ENCODE measurements around the gene MIER3. TPM values are rescaled to one million over a fixed set of nuclear protein-coding genes. Genes with fewer than 3 reads are reported as not detected.

MIER3 gene
- total RNA-seq, 2 experiments from 2014 or later, result 16.5 to 17.2 TPM

DNA sequence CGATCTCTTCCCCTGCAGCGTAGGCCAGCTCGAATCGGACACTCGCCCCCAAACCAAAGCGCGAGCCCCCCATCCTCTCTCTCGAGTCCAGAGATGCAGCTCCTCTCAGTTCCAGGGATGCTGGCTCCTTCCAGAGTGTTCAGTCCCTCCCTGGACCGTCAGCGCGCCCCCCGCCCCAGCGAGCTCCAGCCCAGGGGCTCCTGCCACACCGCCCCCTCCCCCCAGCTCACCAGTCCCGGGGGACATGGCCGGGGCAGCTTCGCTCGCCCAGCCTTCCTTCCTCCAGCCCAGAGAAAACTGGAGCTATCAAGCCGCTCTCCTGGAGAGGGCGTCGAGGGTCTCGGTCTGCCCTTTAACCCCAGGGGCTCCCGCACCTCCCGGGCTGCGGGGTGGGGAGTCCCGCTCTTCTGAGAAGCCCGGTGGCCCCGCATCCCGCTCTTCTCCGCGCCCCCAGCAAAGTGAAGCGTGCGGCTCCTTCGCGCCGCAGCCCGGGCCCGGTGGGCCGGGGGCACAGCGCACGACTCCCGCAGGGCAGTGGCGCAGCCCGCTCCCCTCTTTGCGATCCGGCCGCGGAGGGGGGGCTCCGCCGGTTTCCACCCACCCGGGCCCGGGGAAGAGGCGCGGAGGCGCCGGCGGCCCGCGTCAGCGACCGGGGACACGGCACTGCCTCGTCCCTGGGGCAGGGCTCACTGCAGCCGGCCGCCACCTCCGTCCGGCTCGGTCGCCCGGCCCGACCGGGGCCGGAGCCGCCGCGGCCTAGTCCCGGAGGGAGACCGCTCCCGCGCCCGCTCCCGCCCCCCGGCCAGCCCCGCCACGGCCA lies 587 bp downstream of the MIER3 start:
- peak; percentile 26 for DNase-seq
- peaks cover 11% of the 10 kb centered on the region for H3K27me3 Mint-ChIP-seq
- peaks cover 15% of the 10 kb centered on the region for H3K4me1 Mint-ChIP-seq (ENCODE audit: low read depth)
- intact Hi-C loops (cut with micrococcal nuclease), result loop anchor here (5.0 kb wide), 1 partner anchor 134 kb away; the partner anchor contains the start of gene MAP3K1
- H3K27ac Mint-ChIP-seq, result peak overlapping the region; percentile 69
- peak overlapping the region; percentile 96 for H3K4me3 Mint-ChIP-seq
- ChIA-PET CTCF (interaction anchor here (0.6 to 1.7 kb wide), 6 partner anchors 12 to 269 kb away, joined by 3 to 10 read pairs (median 4); no protein-coding TSS in a partner anchor), POLR2A (interaction anchor here (0.7 to 1.6 kb wide), 2 partner anchors 41 to 222 kb away, joined by 3 to 13 read pairs; no protein-coding TSS in a partner anchor)
- H3K36me3 Mint-ChIP-seq, result peaks cover 8% of the 10 kb centered on the region
- H3K9me3 Mint-ChIP-seq, result no peaks in the 10 kb centered on the region

DNA sequence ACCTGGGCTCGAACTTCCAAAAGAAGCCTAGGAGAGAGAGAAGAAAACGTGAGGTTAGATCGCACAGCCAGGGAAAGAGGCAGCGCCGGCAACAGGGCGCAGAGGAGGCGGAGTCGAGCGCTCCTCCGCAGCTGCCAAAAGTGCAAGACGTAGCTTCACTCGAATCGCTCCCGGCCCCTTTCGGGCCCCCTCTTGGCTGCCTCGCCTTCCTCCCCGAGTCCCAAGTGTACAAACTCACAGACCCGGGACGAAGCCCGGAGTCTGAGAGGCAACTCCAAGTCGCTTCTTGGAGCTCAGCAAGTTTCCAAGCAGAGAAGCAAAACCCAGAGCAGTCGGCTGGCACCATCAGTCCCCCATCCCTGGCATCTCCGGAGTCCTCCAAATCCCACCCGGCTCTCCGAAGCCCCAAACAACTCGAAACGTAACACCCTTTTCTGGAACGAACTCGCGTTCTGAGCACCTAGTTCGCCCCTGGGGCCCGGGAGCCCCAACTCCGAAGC lies 1.2 kb downstream of the MIER3 start:
- peak; percentile 67 for DNase-seq
- Mint-ChIP-seq H3K4me1 (ENCODE audit: low read depth) (peaks cover 15% of the 10 kb centered on the region), H3K9me3 (no peaks in the 10 kb centered on the region), H3K4me3 (peak overlapping the region; percentile 96), H3K27me3 (peaks cover 11% of the 10 kb centered on the region), H3K27ac (peak overlapping the region; percentile 69), H3K36me3 (peaks cover 8% of the 10 kb centered on the region)
- intact Hi-C loops (cut with micrococcal nuclease), result loop anchor here (5.0 kb wide), 1 partner anchor 133 kb away; the partner anchor contains the start of gene MAP3K1
- POLR2A ChIA-PET, result interaction anchor here (0.7 to 1.6 kb wide), 2 partner anchors 40 to 222 kb away, joined by 3 to 13 read pairs; no protein-coding TSS in a partner anchor
- CTCF ChIA-PET, result interaction anchor here (0.6 to 1.7 kb wide), 6 partner anchors 50 to 609 kb away, joined by 3 to 10 read pairs (median 4); no protein-coding TSS in a partner anchor

DNA sequence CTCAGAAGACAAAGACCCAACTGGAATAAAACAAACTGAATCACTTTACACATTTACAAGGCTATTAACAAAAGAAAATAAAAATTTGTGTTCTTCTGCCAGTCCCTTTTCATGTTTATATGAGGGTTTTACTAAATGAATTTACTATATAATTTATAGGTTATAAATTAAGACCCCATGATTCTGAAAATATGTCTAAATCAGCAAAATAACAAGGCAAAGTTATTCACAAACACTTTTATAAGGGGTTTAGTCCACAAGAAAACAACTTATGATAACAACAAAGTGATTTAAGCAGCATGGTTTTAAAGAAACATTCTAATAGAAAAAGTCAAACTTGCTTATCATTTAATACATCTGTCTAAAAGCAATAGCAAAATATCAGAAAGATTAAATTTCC lies 4.9 kb downstream of the MIER3 start:
- intact Hi-C loops (cut with micrococcal nuclease), result no loop called here
- Mint-ChIP-seq H3K27me3 (no peaks in the 10 kb centered on the region), H3K36me3 (peaks cover 24% of the 10 kb centered on the region), H3K4me3 (no peak overlapping the region), H3K27ac (no peak overlapping the region), H3K9me3 (no peaks in the 10 kb centered on the region), H3K4me1 (ENCODE audit: low read depth) (peaks cover 11% of the 10 kb centered on the region)
- ChIA-PET POLR2A (no interaction called here), CTCF (interaction anchor here (0.9 kb wide), 1 partner anchor 277 kb away, joined by 4 read pairs; no protein-coding TSS in a partner anchor)
- DNase-seq, result no peak

DNA sequence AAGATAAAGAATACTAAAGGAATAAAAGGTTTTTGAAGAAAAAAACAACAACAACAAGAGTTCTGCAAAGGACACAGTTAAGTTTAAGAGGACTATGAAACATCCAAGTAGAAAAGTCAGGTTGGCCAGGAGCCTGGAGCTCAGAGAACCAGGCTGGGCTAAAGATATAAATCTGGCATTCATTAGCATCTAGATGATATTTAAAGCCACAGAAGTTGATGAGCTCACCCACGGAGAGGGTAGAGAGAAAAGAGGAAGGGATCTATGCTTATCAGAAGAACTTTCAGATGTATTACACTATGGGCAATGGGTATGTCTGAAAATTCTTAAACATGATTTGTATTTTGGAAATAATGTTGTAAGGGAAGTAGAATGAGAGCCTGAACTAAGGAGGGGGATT lies 9.9 kb downstream of the MIER3 start:
- H3K27me3 Mint-ChIP-seq, result no peaks in the 10 kb centered on the region
- no peak overlapping the region for H3K27ac Mint-ChIP-seq
- peaks cover 40% of the 10 kb centered on the region for H3K36me3 Mint-ChIP-seq
- no peaks in the 10 kb centered on the region for H3K4me1 Mint-ChIP-seq (ENCODE audit: low read depth)
- DNase-seq, result no peak
- no peak overlapping the region for H3K4me3 Mint-ChIP-seq
- no peaks in the 10 kb centered on the region for H3K9me3 Mint-ChIP-seq
- CTCF ChIA-PET, result no interaction called here
- POLR2A ChIA-PET, result no interaction called here
- intact Hi-C loops (cut with micrococcal nuclease), result no loop called here

DNA sequence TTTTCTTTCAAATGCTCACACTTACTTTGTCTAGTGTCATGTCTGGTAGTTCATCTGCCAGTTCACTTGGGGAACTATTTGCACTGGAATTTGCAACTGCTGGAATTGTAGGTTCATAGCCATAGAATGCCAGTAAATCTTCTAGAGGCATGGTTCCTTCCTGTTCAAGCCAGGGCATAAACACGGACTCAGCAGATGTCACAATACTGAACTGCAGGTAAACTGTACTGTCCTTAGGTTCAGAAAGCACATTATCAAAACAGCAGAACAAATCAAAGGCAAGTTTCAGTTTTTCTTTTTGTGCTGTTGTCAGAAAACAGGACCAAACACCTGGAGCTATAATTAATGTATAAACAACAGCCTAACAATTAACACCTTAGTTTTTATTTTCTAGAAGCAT lies 13.1 kb downstream of the MIER3 start:
- no peak overlapping the region for H3K27ac Mint-ChIP-seq
- H3K4me1 Mint-ChIP-seq (ENCODE audit: low read depth), result no peaks in the 10 kb centered on the region
- H3K27me3 Mint-ChIP-seq, result no peaks in the 10 kb centered on the region
- peaks cover 51% of the 10 kb centered on the region for H3K36me3 Mint-ChIP-seq
- no peak overlapping the region for H3K4me3 Mint-ChIP-seq
- DNase-seq, result no peak
- ChIA-PET POLR2A (no interaction called here), CTCF (no interaction called here)
- H3K9me3 Mint-ChIP-seq, result no peaks in the 10 kb centered on the region
- intact Hi-C loops (cut with micrococcal nuclease), result no loop called here

DNA sequence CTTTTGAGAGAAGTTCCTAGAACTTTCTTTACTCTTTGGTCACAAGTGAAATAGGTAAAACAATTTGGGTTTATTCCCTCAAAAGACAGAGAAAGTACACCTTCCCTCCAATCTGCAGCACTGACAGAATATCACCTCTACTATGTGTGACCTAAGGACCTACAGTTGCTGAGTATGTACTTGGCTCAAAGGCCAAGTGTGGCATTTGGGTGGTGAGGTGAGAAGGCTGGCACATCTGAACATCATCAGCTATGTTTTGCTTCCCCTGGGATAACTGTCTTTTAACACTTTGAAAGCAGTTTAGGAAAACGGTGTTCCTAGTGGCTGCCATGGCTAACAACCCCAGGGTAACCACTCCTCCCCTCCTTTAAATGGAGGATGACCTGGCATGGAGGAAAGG lies 17.6 kb downstream of the MIER3 start:
- Mint-ChIP-seq H3K4me1 (ENCODE audit: low read depth) (peaks cover 4% of the 10 kb centered on the region), H3K27me3 (no peaks in the 10 kb centered on the region)
- CTCF ChIA-PET, result no interaction called here

DNA sequence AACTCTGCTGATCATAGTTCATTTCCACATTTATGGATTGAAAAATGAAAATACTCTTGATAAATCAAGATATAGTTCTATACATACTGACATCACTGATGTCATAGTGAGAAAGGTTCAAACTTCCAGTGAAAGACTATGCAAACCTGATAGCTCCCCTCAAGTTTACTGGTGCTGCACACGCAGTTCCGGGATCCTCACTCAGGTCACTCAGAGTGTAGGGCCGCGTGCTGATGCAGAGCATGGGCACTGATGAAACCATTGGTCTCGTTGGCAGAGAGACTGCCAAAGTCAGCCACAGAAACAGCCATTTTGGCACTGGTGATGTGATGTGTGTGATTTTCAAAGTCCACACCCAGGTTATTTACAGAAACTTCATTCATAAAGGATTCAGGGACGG lies 29.0 kb downstream of the MIER3 start:
- Mint-ChIP-seq H3K9me3 (no peaks in the 10 kb centered on the region), H3K27me3 (no peaks in the 10 kb centered on the region), H3K4me1 (ENCODE audit: low read depth) (no peaks in the 10 kb centered on the region), H3K36me3 (peaks cover 31% of the 10 kb centered on the region), H3K4me3 (no peak overlapping the region), H3K27ac (no peak overlapping the region)
- intact Hi-C loops (cut with micrococcal nuclease), result no loop called here
- DNase-seq, result no peak
- ChIA-PET CTCF (no interaction called here), POLR2A (no interaction called here)

More for the DNA sequence above, 17.6 kb downstream of the MIER3 start:
- Mint-ChIP-seq H3K27ac (no peak overlapping the region), H3K36me3 (peaks cover 40% of the 10 kb centered on the region), H3K4me3 (no peak overlapping the region), H3K9me3 (no peaks in the 10 kb centered on the region)
- intact Hi-C loops (cut with micrococcal nuclease), result no loop called here
- POLR2A ChIA-PET, result no interaction called here
- no peak for DNase-seq

DNA sequence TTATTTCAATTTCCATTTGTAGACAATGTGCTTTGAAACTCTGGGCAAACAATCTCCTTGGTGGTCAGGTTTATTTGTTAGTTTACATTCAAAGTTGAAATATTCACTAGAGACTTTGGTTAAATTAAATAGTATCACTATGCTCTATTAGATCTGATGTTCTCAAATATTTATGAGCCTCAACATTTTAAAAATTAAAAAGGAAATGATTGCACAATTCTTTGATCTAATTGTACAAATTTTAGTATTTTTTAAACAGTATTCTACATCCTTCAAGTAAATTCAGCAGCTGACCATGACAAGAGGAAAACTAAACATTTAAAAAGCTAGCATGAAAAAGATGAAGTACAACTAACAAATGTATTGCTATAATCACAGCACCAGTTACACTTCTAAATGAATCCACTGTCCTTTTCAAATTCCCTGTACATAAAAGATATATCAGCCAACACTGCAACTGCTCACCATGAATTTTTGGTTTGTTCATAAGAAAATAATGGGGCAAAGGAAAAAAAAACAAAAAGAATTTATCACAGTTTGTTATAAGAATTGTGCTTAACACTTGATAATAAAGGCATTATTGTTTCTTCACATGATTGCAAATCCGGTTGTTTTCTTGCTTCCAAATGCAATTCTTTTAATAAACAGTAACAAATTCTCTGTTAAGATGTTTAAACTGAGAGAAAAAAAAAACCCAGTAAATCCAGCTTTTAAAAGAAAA lies 31.8 kb downstream of the MIER3 start:
- ChIA-PET CTCF (interaction anchor here (1.1 to 1.2 kb wide), 3 partner anchors 18 to 648 kb away, joined by 3 to 4 read pairs (median 4); no protein-coding TSS in a partner anchor), POLR2A (no interaction called here)
- H3K4me3 Mint-ChIP-seq, result no peak overlapping the region
- peaks cover 28% of the 10 kb centered on the region for H3K36me3 Mint-ChIP-seq
- no peaks in the 10 kb centered on the region for H3K9me3 Mint-ChIP-seq
- H3K27ac Mint-ChIP-seq, result no peak overlapping the region
- DNase-seq, result no peak
- H3K4me1 Mint-ChIP-seq (ENCODE audit: low read depth), result no peaks in the 10 kb centered on the region
- H3K27me3 Mint-ChIP-seq, result no peaks in the 10 kb centered on the region
- intact Hi-C loops (cut with micrococcal nuclease), result no loop called here

DNA sequence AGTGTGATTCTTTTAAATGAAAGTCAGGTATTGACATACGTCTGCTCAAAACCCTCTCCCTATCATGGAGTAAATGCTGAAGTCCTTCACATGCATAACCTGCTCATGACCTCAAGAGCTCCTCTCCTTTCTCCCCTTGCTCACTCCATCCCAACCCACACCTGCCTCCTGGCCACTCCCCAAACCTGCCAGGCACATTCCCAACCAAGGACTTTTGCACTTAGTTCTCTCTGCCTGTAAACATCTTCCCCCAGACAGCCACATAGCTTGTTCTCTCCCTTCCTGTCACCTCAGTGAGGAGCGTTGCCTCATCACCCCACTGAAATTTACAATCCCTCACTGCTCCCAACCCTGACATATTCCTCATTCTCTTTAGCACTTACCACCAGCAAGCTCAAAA lies 33.9 kb downstream of the MIER3 start:
- Mint-ChIP-seq H3K9me3 (no peaks in the 10 kb centered on the region), H3K27me3 (no peaks in the 10 kb centered on the region), H3K4me3 (no peak overlapping the region), H3K4me1 (ENCODE audit: low read depth) (no peaks in the 10 kb centered on the region), H3K36me3 (peaks cover 15% of the 10 kb centered on the region), H3K27ac (no peak overlapping the region)
- no peak for DNase-seq
- ChIA-PET POLR2A (interaction anchor here (1.2 kb wide), 1 partner anchor 8 kb away, joined by 7 read pairs; the partner anchor contains the start of gene SETD9), CTCF (interaction anchor here (0.6 to 2.0 kb wide), 3 partner anchors 18 to 963 kb away, joined by 4 to 6 read pairs (median 4); no protein-coding TSS in a partner anchor)
- intact Hi-C loops (cut with micrococcal nuclease), result no loop called here

DNA sequence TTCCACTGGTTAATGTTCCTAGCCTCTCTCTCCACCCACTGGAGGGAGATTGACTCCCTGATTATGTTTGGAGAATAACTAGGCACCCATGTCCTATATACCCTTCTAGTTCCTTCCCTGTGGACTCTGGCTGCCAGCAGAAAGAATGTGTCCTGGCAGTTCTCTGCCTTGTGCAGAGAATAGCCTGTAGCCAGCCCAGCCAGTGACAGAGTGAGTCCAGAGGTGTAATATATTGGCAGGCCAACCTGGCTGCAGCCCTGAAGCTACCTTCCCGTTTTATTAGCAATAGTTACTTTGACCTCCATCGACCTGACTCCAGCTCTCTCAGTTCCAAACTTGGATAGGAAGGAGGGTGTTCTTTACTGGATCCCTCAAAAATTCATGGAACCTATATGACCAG lies 34.4 kb downstream of the MIER3 start:
- Mint-ChIP-seq H3K4me1 (ENCODE audit: low read depth) (no peaks in the 10 kb centered on the region), H3K4me3 (no peak overlapping the region), H3K27ac (no peak overlapping the region), H3K27me3 (no peaks in the 10 kb centered on the region), H3K9me3 (no peaks in the 10 kb centered on the region), H3K36me3 (peaks cover 12% of the 10 kb centered on the region)
- intact Hi-C loops (cut with micrococcal nuclease), result no loop called here
- no peak for DNase-seq
- CTCF ChIA-PET, result interaction anchor here (0.6 to 2.0 kb wide), 4 partner anchors 17 to 962 kb away, joined by 3 to 6 read pairs (median 4); no protein-coding TSS in a partner anchor
- POLR2A ChIA-PET, result no interaction called here

DNA sequence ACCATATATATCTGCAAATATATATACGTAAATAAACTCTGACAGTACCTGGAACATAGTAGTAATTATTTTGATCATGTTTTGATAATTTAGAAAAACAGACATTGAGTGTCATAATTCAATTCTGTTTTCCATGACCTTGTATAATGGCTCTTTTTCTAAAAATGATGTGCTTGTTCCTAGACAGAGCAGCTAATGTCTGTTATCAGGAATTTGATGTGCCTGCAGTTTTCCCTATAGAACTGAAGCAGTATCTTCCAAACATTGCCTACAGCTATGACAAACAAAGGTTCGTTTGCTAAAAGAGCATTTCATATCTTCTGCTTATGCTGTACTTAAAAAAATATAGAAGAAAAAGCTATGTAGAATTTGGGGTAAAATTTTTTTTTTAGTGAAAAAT lies 37.2 kb downstream of the MIER3 start:
- CTCF ChIA-PET, result interaction anchor here (0.7 to 1.2 kb wide), 2 partner anchors 15 to 301 kb away, joined by 3 read pairs; no protein-coding TSS in a partner anchor
- DNase-seq, result no peak
- peaks cover 9% of the 10 kb centered on the region for H3K4me1 Mint-ChIP-seq (ENCODE audit: low read depth)
- peaks cover 7% of the 10 kb centered on the region for H3K36me3 Mint-ChIP-seq
- intact Hi-C loops (cut with micrococcal nuclease), result no loop called here
- no peak overlapping the region for H3K4me3 Mint-ChIP-seq
- H3K27me3 Mint-ChIP-seq, result no peaks in the 10 kb centered on the region
- H3K27ac Mint-ChIP-seq, result no peak overlapping the region
- POLR2A ChIA-PET, result no interaction called here
- no peaks in the 10 kb centered on the region for H3K9me3 Mint-ChIP-seq

DNA sequence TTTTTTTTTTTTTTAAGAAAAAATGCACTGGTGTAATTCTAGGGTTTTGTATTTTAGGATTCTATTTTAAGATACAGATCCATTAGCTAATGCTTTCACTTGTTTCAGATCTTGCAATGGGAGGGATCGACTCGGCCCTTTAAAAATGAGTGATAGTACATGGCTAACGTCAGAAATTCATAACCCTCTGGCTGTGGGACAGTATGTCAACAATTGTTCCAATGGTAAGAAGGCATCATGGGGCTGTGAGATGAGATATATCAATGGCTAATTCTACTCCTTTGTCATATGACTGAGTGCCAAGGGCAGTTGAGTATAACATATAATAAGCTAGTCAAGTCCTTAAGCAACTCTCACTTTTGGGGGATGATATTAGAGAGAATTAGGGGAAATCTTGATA lies 38.2 kb downstream of the MIER3 start:
- H3K4me1 Mint-ChIP-seq (ENCODE audit: low read depth), result peaks cover 14% of the 10 kb centered on the region
- peaks cover 7% of the 10 kb centered on the region for H3K36me3 Mint-ChIP-seq
- ChIA-PET POLR2A (no interaction called here), CTCF (interaction anchor here (0.6 kb wide), 1 partner anchor 306 kb away, joined by 4 read pairs; no protein-coding TSS in a partner anchor)
- H3K27ac Mint-ChIP-seq, result no peak overlapping the region
- intact Hi-C loops (cut with micrococcal nuclease), result no loop called here
- H3K4me3 Mint-ChIP-seq, result no peak overlapping the region
- DNase-seq, result no peak
- H3K9me3 Mint-ChIP-seq, result no peaks in the 10 kb centered on the region
- H3K27me3 Mint-ChIP-seq, result no peaks in the 10 kb centered on the region

All from activated CD4-positive, alpha-beta memory T cell treated with anti-CD3 and anti-CD28 coated beads for 36 hours (primary cell).